NCI-H2171 treated with DMSO at 0.1 percent for 48 hours (cell line): Measurements from ENCODE around the gene DEFB131B.
"Not testable (repeated sequence)": the region's sequence is repeated elsewhere in the genome, so short reads cannot be mapped to it uniquely, and the experiment has no call there.

ENCODE experiments used
- DNase-seq: peaks from one replicate; lab custom pipeline; 2025; lab: John Stamatoyannopoulos, UW

DEFB131B gene, protein sequence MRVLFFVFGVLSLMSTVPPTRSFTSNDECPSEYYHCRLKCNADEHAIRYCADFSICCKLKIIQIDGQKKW

DNA sequence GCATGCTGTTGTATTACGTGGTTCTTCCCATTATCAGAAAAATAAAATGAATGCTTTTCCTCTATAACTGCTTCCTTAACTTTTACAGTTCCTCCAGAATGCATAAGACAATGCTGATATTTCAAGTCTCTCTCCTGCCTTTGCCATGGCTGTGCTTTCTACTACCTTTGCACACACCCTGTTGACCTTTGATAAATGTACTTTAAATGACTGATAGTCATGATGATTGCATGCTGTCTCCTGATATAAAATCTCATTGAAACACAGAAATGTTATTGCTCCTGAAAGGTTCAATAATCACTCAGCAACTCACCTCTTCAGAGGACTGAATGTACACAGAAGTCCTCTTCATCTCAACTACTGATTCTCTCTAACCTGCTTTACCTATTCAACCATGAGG is at the start of gene DEFB131B:
DEFB131B (plus strand) TSS at position 395 of the 400 bp plus-strand sequence; CDS start at position 395, 0 bp downstream.
- DNase-seq, result not testable (repeated sequence)

DNA sequence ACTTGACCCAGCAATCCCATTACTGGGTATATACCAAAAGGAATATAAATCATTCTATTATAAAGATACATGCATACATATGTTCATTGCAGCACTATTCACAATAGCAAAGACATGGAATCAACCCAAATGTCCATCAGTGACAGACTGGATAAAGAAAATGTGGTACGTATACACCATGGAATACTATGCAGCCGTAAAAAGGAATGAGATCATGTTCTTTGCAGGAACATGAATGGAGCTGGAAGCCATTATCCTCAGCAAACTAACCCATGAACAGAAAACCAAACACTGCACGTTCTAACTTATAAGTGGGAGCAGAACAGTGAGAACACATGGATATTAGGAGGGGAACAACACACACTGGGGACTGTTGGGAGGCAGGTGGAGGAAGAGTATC is 49.0 kb upstream of the DEFB131B start:
- DNase-seq, result not testable (repeated sequence)

DNA sequence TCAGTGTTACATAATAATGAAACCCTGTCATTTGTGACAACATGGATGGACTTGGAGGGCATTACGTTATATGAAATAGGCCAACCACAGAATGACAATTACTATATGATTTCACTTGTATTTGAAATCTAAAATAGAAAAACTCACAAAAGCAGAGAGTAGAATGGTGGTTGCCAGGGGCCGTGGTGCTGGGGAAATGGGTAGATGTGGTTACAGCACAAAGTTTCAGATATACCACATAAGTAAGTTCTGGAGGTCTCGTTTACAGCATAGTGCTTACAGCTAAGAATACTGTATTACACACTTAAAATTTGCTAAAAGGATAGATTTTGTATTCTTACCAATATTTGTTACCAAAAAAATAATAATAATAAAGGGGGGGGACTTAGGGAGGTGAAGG is 48.6 kb upstream of the DEFB131B start:
- not testable (repeated sequence) for DNase-seq

DNA sequence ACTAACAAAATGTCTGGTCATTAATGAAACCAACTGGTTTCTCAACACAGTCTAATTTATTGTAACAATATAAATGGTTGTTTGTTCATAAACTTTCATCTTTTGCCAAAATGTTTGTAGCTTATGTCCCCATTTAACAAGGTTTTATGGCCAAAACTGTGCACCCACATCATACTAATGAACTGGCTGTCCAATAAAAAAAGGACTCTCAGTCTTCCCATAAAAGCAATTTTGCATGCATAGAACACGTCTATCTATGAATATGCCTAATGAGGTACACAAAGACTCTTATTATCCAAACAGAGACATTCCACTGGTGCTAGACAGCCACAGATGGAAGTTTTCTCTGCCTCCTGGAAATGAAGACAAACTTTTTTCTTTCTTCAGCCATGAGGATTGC is 45.4 kb upstream of the DEFB131B start, which contains the start of gene DEFB108B:
DEFB108B (plus strand) TSS at position 390 of the 400 bp plus-strand sequence; CDS start at position 390, 0 bp downstream.
- DNase-seq, result not testable (repeated sequence)

DNA sequence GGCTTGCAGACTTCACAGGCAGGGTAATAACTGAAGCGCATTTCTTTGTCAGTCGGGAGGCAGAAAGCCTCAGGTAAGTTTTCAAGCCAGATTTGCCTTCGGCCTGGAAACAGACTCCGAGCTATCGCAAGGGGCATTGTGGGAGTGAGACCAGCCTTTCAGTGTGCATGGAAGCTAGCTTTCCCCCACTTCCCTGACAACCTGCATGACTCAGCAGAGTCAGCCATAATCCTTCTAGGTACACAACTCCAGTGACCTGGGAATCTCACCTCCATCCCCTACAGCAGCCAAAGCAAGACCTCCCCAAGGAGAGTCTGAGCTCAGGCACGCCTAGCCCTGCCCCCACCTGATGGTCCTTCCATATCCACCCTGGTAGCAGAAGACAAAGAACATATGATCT is 35.5 kb upstream of the DEFB131B start:
- DNase-seq, result not testable (repeated sequence)

DNA sequence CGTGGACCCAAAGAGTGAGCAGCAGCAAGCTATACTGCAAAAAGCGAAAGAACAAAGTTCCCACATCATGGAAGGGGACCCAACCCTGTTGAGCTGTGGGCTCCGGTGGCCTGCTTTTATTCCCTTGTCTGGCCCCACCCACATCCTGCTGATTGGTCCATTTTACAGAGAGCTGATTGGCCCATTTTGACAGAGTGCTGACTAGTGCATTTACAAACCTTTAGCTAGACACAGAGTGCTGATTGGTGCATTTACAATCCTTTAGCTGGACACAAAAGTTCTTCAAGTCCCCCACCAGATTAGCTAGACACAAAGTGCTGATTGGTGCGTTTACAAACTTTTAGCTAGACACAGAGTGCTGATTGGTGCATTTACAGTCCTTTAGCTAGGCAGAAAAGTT is 34.9 kb upstream of the DEFB131B start:
- DNase-seq, result not testable (repeated sequence)

DNA sequence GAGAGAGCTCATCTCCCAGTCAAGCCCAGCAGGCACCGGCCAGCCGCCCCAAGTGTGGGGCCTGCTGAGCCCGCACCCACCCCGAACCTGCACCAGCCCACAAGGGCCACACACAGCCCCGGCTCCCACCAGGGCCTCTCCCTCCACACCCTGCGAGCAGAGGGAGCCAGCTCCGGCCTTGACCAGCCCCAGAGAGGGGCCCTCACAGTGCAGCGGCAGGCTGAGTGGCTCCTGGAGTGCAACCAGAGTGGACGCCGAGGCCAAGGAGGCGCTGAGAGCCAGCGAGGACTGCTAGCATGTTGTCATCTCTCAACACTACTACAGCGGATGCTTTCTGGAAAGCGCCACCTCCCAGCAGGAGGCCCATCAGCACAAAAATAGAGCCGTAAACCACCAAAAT is 34.4 kb upstream of the DEFB131B start:
- no peak for DNase-seq

DNA sequence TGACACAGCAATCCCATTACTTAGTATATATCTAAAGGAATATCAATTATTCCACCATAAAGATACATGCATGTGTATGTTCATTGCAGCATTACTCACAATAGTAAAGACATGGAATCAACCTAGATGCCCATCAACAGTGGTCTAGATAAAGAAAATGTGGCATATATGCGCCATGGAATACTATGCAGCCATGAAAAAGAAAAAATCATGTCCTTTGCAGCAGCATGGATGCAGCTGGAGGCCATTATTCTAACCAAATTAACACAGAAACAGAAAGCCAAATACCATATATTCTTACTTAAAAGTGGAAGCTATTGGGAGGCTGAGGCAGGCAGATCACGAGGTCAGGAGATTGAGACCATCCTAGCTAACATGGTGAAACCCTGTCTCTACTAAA is 24.4 kb upstream of the DEFB131B start:
- not testable (repeated sequence) for DNase-seq

DNA sequence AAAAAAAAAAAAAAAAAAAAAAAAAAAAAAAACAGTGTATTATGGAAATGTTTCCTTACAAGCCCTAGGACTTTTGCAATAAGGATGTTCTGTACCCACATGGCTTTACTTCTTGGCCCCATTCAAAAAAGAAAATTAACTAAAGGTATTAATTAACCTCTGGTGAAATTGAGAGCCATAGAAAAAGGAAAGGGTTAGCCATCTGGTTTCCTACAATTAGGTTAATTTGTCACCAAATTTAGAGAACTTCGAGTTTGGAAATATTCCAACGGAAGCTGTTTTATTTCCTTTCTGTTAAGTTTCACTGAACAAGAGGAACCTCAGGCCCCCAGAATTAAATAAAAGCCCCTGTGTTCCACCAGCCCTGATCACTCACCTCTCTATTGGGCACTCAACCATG is 22.4 kb upstream of the DEFB131B start:
- not testable (repeated sequence) for DNase-seq

DNA sequence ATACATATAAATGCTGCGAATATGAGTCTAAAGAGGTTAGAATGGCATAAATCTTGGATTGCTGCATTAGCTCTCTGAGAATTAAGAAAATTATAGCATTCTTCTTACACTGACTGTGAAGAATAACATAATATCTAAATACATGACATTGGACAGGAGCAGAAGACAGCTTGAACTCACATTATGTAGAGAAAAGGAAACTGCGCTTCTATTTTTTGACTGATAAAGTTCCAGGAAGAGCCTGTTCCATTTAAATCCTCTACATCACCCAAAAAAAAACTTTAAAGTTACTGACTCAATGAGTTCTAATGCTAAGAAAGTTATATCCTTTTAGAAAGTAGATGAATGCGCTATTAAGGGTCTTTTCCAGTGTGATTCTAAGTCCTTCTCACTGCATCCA is 17.4 kb upstream of the DEFB131B start:
- not testable (repeated sequence) for DNase-seq

DNA sequence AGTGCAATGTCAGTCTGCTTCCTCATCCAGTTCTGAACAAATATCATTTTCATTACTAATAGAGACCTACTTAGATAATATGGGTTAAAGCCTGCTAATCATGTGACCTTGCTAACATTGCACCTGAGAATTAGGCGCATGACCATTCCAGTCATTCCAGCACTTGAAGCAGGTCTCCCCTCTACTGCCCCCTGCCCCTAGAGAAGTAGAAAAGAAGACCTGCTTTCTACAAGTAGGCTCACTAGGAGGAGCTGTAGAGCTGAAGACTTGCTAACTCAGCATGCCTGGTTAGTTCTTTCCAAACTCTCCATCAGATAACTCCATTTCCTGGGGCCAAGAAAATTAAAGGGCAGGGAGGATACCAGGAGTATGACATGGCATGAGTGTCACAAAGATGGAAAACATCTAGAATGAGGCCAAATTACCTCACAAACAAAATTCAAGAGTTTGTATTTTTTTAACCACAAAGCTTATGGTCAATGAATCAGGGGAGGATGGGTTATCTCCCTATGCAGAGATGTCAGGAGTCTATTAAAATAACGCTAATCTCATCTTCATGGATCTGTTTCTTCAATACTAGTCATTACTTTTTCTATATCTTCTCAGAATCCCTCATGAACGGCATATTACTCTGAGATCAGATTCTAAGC is 14.2 kb upstream of the DEFB131B start:
- peak; percentile 47 for DNase-seq

DNA sequence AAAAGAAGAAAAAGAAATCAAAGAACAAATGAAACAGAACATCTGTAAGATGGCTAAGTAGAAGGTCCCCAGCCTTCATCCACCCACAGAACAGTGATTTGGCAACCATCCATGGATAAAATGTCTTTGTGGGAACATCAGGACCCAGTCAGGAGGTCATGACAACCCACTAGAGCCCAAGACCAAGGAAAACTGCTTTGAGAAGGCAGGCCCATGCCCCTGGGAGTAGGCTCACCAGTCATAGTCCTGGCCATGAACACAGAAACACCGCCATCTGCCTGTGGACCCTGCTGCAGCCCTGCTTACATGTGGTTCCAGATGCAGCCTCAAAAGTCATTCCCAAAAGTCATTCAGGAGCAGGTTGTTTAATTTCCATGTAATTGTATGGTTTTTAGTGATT is 11.0 kb upstream of the DEFB131B start:
- DNase-seq, result not testable (repeated sequence)

DNA sequence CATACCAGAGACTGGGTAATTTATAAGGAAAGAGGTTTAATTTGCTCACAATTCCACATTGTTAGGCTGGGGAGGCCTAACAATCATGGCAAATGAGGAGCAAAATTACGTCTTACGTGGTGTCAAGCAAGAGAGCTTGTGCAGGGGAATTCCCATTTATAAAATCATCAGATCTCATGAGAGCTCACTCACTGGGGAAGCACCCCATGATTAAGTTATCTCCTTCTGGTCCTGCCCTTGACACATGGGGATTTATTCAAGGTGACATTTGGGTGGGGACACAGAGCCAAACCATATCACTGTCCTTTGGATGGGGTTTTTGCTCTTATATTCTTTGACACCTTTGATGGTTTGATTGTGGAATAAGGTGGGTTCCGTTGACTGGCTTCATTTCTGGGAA is 8.3 kb upstream of the DEFB131B start:
- DNase-seq, result not testable (repeated sequence)

DNA sequence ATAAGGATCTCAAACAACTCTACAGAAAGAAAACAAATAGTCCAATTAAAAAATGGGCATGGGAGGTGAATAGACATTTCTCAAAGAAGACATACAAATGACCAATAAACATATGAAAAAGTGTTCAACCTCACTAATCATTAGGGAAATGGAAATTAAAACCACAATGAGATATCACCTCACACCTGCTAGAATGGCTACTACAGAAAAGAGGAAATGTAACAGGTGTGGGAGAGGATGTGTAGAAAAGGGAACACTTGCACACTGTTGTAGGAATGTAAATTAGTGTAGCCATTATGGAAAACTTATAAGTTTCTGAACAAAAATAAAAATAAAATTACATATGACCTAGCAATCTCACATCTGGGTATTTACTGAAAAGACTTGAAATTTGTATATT is 7.6 kb upstream of the DEFB131B start:
- DNase-seq, result not testable (repeated sequence)

DNA sequence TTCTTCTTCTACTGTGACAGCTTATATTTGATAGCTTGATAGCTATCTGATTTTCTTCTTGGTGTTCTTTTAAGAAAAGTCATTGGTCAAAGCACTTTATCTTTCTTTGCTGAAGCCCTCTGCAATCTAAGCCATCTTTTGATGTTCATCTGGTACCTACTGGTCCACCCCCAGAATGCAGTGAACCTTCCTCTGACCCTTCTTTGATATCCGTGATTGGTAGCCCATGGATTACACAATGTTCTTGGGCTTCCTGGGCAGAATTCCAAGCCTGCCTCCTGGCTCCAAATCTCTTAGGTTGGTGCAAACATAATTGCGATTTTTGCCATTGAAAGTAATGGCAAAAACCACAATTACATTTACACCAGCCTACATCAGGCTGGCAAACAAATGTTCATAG is 2.0 kb upstream of the DEFB131B start:
- not testable (repeated sequence) for DNase-seq

DNA sequence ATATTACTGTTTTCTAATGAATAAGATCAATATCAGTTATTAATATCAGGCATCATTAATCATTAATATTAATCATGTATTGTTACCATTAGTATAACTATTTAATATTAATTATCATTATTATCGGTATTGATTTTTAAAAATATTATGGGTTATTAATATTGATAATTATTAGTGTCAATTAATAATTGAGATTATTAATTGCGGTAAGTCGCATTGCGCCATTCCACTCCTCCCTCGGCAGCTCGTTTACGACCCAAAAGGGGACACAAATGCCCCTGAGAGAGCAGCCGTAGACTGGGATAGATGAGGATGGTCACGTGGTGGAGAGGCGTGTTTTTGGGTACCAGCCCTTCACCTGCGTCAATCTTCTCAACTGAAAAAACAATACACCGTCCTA is 7.6 kb downstream of the DEFB131B start:
- not testable (repeated sequence) for DNase-seq

DNA sequence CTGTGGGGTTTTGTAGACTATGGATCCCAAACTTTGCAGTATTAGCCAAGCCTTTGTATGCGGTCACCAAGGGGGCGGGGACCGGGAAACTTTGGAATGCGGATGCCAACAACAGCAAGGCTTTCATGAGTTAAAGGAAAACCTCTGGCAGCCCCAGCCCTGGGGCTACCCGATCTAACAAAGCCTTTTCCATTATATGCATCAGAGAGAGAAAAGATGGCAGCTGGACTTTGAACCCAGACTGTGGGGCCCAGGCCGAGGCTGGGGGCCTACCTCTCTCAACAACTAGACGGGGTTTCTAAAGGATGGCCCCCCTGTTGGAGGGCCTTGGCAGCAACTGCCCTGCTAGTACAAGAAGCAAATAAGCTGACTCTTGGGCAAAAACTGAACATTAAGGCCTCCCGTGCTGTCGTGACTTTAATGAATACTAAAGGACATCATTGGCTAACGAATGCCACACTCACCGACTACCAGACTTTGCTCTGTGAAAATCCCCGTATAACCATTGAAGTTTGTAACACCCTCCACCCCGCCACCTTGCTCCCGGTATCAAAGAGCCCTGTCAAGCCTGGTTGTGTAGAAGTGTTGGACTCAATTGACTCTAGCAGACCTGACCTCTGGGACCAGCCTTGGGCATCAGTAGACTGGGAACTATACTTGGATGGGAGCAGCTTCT is 10.2 kb downstream of the DEFB131B start:
- not testable (repeated sequence) for DNase-seq

DNA sequence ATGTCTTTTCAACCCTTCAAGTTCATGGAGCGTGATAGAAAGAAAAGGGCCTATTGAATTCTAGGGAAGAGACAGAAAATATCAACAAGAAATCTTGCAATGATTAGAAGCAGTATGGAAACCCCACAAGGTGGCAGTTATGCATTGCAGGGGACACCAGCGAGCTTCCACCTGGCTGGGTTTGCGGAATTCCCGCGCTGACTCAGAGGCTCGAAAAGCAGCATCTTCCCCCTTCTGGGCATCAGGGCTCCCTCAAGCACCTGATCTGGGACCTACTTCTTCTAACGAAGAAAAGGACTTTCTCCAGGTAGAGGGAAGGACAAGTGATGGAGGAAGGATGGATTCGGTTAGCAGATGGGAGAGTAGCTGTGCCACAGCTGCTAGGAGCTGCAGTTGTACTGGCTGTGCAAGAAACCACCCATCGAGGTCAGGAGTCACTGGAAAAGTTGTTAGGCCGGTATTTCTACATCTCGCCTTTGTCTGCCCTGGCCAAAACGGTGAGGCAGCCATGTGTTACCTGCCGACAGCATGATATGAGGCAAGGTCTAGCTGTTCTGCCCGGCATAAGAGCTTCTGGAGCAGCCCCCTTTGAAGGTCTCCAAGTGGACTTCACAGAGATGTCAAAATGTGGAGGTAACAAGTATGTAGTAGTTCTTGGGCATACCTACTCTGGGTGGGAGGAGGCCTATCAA is 11.1 kb downstream of the DEFB131B start:
- DNase-seq, result not testable (repeated sequence)

DNA sequence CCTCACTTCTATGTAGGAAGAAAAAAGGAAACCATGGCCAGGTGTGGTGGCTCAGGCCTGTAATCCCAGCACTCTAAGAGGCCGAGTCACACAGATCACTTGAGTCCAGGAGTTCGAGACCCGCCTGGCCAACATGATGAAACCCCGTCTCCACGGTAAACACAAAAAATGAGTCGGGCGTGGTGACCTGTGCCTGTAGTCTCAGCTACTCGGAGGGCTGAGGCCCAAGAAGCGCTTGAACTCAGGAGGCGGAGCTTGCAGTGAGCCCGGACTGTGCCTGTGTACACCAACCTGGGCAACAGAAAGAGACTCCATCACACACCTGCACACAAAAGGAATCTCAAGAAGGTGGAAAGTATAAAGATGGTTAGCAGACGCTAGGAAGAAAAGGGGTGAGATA is 17.7 kb downstream of the DEFB131B start:
- DNase-seq, result no peak

DNA sequence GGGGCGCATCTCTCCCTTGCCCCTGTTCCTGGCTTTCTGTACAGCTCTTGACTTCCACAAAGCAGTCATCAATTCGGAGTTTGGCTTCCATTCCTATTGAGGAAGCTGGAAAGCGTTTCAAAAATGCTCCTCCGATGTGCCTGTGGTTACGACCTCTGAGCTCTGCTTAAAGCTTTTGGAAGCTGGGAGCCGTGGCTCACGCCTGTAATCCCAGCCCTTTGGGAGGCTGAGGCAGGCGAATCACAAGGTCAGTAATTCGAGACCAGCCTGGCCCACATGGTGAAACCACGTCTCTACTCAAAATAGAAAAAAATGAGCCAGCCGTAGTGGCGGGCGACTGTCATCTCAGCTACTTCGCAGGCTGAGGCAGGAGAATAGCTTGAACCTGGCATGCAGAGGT is 22.9 kb downstream of the DEFB131B start:
- DNase-seq, result peak; percentile 3

DNA sequence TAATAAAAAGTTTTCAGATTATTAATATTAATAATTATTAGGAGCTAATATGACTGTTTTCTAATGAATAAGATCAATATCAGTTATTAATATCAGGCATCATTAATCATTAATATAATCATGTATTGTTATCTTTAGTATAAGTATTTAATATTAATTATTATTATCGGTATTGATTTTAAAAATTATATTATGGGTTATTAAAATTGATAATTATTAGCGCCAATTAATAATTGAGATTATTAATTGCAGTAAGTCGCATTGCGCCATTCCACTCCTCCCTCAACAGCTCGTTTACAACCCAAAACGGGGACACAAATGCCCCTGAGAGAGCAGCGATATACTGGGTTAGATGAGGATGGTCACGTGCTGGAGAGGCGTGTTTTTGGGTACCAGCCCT is 30.0 kb downstream of the DEFB131B start:
- no peak for DNase-seq

DNA sequence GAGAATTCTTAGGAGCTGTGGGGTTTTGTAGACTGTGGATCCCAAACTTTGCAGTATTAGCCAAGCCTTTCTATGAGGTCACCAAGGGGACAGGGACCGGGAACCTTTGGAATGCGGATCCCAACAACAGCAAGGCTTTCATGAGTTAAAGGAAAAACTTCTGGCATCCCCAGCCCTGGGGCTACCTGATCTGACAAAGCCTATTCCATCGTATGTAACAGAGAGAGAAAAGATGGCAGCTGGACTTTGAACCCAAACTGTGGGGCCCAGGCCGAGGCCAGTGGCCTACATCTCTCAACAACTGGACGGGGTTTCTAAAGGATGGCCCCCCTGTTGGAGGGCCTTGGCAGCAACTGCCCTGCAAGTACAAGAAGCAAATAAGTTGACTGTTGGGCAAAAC is 32.5 kb downstream of the DEFB131B start:
- DNase-seq, result not testable (repeated sequence)
